Raji (cell line): ENCODE measurements around the gene CDX1.

ENCODE experiments used
- POLR2A ChIP-seq: IDR thresholded peaks from 2 replicates; pipeline ENCODE4 v1.6.1; 2011; ENCODE audit warnings: low read depth, low read length, control low read depth; ENCODE audit not compliant: insufficient read depth

The CDX1 gene

GRCh38 chr5:150166650-150167511 lies at the start of gene CDX1:
Gene CDX1 (plus strand): TSS chr5:150166778. CDS start chr5:150166877, 99 bp downstream.
- no peak for TF ChIP-seq POLR2A

DNA sequence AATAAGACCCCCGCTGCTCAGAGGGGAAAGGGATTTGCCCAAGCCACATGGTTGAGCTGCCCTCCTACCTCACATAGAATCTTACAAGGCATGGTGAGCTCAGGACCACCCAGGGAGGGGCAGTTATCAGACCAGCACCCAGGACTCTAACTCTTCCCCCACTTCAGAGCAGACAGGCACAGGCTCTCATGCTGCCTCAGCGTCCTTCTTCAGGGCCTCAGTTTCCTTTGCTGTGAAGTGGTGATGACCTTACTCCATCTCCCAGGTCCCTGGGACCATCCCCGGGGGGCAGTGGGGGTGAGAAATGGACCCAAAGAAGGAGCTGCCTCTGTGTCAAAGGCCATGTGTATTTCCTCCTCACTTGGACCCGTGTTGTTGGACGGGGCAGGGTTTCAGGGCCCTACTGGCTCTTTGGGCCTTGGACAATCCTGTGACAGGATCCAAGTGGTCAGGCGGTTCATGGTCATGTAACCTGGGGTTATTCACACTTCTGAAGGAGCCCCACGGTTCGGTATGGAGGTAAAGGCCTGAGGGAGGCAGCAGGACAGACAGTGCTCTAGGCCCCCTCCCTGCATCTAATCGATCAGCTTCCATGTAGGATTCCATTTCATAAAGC lies 48.5 kb upstream of the CDX1 start:
- TF ChIP-seq POLR2A: no peak

DNA sequence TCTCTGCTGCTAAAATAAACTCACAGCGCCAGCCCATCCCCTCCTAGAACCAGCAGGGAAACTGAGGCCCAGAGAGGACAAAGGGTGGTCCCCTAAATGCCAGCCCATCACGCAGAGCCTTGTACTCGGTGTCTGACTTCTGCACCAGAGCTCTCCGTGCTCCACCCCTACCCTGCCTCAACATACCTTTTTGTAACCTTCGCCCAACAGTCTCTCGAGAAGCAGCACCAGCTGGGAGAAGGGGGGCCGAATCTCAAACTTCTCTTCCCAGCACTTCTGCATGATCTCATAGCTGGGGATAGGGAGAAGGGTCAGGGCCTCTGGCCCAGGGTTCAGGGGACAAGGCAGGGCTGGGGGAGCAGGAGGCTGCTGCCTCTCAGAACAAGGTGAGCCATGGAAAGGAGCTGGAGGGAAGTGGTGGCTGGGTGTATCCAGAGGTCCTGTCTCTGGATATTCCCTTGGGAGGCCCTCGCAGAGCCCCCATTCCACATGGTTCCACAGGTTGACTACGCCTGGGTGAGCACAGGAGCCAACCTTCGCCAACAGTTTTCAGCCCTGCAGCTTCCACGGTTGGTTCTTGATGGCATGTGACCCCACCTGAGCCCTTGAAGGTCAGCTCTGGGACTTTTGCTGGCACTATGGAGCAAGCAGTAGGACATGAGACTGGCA lies 47.9 kb upstream of the CDX1 start:
- no peak for TF ChIP-seq POLR2A

DNA sequence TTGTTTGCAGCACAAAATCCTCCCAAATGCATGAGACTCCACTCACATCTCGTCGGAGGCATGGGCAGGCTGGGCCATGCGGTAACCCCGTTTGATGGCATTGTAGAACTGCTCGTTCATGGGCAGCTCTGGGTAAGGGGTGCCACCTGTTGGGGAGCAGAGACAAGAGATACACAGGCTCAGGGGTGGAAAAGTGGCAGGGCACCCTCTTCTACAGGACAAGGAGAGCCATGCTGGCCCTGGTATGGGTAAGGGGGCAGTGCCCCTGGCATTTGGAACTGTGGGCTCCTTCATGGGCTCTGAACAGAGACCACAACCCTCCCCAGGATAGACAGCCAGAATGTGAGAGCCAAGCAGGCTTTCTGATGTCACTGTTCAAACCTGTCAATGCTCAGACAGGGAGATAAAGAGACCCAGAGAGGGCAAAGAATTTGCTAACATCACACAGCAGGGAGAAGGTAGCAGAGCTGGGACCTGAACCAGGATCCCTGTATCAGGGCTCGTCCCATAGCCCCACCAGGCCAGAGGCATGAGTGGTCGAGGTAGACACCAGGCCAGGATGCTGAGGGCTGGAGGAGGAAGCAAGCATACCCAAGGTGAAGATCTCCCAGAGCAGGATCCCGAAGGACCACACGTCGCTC lies 47.0 kb upstream of the CDX1 start:
- TF ChIP-seq POLR2A: no peak

DNA sequence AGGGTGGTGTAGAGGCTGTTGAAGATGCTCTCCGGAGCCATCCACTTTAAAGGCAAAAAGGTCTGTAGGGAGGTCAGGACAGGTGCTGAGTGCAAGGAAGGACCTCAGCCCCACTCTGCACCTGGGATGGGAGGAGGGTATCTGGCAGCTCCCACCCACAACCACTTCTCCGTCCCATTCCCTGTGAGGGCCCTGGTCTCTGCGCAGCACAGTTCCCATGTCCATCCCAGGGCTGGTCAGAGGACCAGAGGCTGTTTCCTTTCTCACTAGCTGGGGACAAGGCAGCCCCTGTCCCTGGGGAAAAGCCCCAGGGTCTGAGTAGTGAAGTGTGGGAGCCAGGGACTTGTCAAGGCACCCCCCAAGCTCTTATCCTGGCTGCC lies 46.5 kb upstream of the CDX1 start:
- no peak for TF ChIP-seq POLR2A

DNA sequence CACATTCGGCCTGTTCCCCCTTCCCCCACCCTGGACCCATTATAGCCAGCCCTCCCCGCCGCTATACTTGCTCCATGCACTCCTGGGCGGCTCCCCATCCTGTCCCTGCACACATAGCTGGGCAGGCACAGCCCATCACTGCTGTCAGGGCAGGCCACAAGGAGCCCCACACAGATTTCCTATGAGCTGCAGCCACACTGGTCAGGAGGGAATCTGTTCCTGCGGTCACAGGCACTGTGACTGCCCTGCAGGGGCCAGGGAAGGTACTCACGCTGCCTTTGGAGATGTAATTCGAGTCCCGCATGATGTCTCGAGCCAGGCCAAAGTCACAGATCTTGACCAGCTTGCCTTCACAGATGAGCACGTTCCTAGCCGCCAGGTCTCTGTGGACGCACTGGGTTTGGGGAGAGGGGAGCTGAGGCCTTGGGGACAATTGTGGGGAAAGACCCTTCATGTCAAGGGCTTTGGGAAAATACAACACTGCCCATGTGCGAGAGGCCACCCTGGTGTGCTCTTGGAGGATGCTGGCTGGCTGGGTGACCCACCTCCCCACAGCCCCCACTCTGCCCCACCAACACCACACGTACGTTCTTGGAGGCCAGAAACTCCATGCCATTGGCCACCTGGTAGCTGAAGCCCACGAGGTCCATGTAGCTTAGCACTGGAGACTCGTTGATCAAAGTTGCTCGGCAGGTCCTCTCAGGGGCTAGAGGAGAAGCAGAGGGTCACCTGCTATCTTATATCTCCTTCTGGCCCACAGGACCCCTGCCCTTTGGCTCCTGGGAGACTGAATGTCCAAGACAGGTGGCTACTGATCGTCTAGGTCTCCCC lies 45.7 kb upstream of the CDX1 start:
- no peak for TF ChIP-seq POLR2A

- no peak for TF ChIP-seq POLR2A
Observed at GRCh38 chr5:150121448-150122157, 45.0 kb upstream of the CDX1 start.

- TF ChIP-seq POLR2A: no peak
Observed at GRCh38 chr5:150122158-150122510, 44.4 kb upstream of the CDX1 start.

DNA sequence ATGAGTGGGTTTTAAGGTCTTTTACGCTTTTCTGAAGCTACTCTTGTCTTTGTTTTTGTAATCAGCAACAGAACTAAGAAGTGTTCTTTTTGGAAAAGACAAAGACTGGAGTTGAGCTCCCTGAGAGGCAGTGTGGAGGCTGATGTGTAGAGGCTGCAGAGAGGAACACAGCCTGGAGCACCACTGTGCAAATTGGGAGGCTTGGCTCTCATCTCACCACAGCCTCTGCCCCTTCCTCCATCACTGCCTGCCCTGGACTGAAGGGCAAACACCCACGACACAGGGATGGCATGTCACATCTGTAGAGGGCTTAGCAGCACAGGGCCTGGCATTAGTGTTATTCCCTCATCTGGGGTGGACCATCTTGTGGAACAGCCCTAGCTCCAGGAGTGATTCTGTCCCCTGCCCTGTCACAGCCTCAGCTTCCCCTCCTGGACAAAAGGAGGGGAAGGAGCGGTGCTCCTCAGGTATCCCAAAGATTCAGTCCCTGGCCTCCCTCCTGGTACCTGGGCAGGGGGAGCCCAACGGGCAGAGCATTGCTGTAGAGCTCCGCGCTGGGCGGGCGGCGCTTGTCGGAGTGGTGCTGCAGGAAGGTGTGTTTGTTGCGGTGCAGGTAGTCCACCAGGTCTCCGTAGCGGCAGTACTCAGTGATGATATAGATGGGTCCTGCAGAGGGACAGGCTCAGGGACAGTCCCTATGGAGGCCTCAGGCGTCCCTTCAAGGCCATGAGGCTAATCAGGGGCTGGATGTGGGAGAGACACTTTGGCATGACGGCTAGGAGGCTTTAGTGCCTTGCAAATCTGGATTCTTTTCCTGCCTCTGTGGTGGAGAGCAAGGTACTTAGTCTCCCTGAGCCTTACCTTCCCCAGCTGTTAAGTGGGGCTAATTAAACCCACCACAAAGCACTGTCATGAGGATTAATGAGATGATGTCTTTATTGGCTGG lies 43.8 kb upstream of the CDX1 start:
- no peak for TF ChIP-seq POLR2A

GRCh38 chr5:150123542-150123941 lies 43.0 kb upstream of the CDX1 start:
- no peak for TF ChIP-seq POLR2A

- no peak for TF ChIP-seq POLR2A
Observed at GRCh38 chr5:150124111-150124557, 42.4 kb upstream of the CDX1 start.

DNA sequence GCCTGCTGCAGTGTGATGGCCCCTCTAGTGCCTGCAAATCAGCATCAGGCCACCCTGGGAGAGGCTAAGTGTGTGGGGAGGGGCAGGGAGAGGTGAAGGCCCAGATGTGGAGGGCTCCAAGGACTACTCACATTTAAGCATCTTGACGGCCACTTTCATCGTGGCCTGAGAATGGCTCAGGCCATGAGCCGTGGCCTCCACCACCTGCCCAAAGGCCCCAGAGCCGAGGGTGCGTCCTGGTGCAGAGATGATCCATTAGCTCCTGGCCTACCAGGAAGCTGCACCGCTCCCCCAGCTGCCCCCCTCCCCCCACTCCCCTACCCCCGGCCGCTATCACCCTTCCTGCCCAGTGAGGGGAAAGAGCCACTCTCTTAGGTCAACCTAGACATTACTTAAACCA lies 42.0 kb upstream of the CDX1 start:
- TF ChIP-seq POLR2A: no peak

GRCh38 chr5:150125334-150125733 lies 41.2 kb upstream of the CDX1 start:
- no peak for TF ChIP-seq POLR2A
